ENCODE results near the gene SPRYD3. TPM values are rescaled to one million over a fixed set of nuclear protein-coding genes. Genes with fewer than 3 reads are reported as not detected.

Gene SPRYD3
- total and polyA plus RNA-seq, 2 experiments from 2014 or later: 4.3 to 5.4 TPM

- no peak overlapping the region for H3K27ac Mint-ChIP-seq
Observed at GRCh38 chr12:53071591-53072551, 7.3 kb downstream of the SPRYD3 start.

DNA sequence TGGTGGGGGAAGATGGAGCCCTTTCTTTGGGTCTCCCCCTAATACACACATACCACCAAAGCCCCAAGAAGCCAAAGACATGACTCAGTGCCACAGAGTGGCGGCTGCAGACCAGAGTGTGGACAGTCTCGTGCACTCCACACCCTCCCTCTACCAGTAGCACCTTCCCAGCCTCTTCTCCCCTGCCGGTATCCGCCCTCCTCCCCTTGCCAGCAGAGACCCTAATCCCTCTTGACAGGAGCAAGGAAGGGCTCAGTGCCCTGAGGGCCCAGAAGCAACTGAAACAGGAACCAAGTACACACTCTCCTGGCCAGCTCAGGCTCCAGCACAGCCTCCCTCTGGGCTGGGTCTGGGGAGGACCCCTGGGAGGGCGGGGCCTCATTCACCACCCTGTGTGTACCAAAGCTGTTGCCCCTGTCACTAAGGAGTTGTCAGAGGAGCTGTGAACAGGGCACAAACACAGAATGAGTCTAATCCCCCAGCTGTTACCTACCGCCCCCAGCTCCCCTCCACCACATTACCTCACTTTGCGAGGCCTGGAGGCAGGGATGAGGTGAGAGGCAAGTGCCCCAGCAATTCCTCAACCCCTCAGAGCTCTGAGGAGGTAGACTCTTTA, 8.2 kb downstream of the SPRYD3 start:
- TF ChIP-seq STAT1 (IDR thresholded peaks at IDR 0.05; ENCODE audit: unreplicated experiment): no peak
- no peak for TF ChIP-seq JUNB (IDR thresholded peaks at IDR 0.05; ENCODE audit: unreplicated experiment)
- no peak for TF ChIP-seq ZNF331 (CRISPR knock-in tag; IDR thresholded peaks at IDR 0.05; ENCODE audit: low read depth)
- no peak for TF ChIP-seq CTCF (conservative IDR thresholded peaks at IDR 0.05; ENCODE audit: low read depth in 2 of 2)
- no peak for TF ChIP-seq ZNF114 (CRISPR knock-in tag; IDR thresholded peaks at IDR 0.05)
- no peak for TF ChIP-seq NANOG (IDR thresholded peaks at IDR 0.05; ENCODE audit: borderline replicate concordance)
- TF ChIP-seq ETS1 (IDR thresholded peaks at IDR 0.05): no peak
- H3K27me3 ChIP-seq (ENCODE audit: insufficient read depth): 0 out of 2 replicates have a peak, but pooled peaks cover 3% of the 10 kb centered on the region
- H3K4me2 ChIP-seq: no peak overlapping the region
- no peaks in the 10 kb centered on the region for H3K9me2 ChIP-seq (ENCODE audit: insufficient read depth)
- Mint-ChIP-seq H3K36me3 (ENCODE audit: low read depth) (peaks cover 11% of the 10 kb centered on the region), H3K4me3 (no peak overlapping the region; the same call in 2 of the 3 replicates), H3K27ac (no peak overlapping the region), H3K27me3 (ENCODE audit: insufficient read depth, low read depth, poor library complexity) (peaks cover 20% of the 10 kb centered on the region), H3K4me1 (peaks cover 48% of the 10 kb centered on the region), H3K9me3 (no peaks in the 10 kb centered on the region)
- H3K36me3 ChIP-seq (ENCODE audit: insufficient read depth): no peaks in the 10 kb centered on the region
- peak; percentile 19 for ATAC-seq
- H4K20me1 ChIP-seq (replicated peaks; ENCODE audit: insufficient read depth): no peaks in the 10 kb centered on the region
- no peaks in the 10 kb centered on the region for H3F3A ChIP-seq (replicated peaks; ENCODE audit: low read depth)
- H3K79me2 ChIP-seq (replicated peaks; ENCODE audit: insufficient read depth): no peaks in the 10 kb centered on the region
- H3K27ac ChIP-seq (ENCODE audit: low read depth): no peak overlapping the region
- no peak overlapping the region for H2AFZ ChIP-seq
- peaks cover 23% of the 10 kb centered on the region for H3K4me1 ChIP-seq (ENCODE audit: insufficient read depth)
- DNase-seq (ENCODE audit: low spot score): no peak
- H3K4me3 ChIP-seq: no peak overlapping the region

More at GRCh38 chr12:53071591-53072551, 7.3 kb downstream of the SPRYD3 start:
- DNase-seq (ENCODE audit: low spot score) (no peak), ATAC-seq (peak; percentile 19)
- Histone ChIP-seq H4K20me1 (replicated peaks; ENCODE audit: insufficient read depth) (no peaks in the 10 kb centered on the region), H3K27me3 (ENCODE audit: insufficient read depth) (0 out of 2 replicates have a peak, but pooled peaks cover 3% of the 10 kb centered on the region), H3K79me2 (replicated peaks; ENCODE audit: insufficient read depth) (no peaks in the 10 kb centered on the region), H2AFZ (no peak overlapping the region), H3K27ac (ENCODE audit: low read depth) (no peak overlapping the region), H3K4me3 (no peak overlapping the region), H3K4me1 (ENCODE audit: insufficient read depth) (peaks cover 23% of the 10 kb centered on the region), H3F3A (replicated peaks; ENCODE audit: low read depth) (no peaks in the 10 kb centered on the region), H3K9me2 (ENCODE audit: insufficient read depth) (no peaks in the 10 kb centered on the region), H3K4me2 (peak overlapping the region; percentile 32; the same call in 1 of the 2 replicates), H3K36me3 (ENCODE audit: insufficient read depth) (no peaks in the 10 kb centered on the region)
- Mint-ChIP-seq H3K36me3 (ENCODE audit: low read depth) (peaks cover 11% of the 10 kb centered on the region), H3K4me1 (peaks cover 48% of the 10 kb centered on the region), H3K9me3 (no peaks in the 10 kb centered on the region), H3K4me3 (no peak overlapping the region; the same call in 2 of the 3 replicates), H3K27me3 (ENCODE audit: insufficient read depth, low read depth, poor library complexity) (peaks cover 18% of the 10 kb centered on the region)
- TF ChIP-seq ZNF114 (CRISPR knock-in tag; IDR thresholded peaks at IDR 0.05): no peak
- TF ChIP-seq JUNB (IDR thresholded peaks at IDR 0.05; ENCODE audit: unreplicated experiment): no peak
- TF ChIP-seq CTCF (conservative IDR thresholded peaks at IDR 0.05; ENCODE audit: low read depth in 2 of 2): peak; percentile 14 to 26; a peak in 3 of 4 replicates
- TF ChIP-seq NANOG (IDR thresholded peaks at IDR 0.05; ENCODE audit: borderline replicate concordance): no peak

Measured in GM23338 (cell line).